Retinal pigment epithelial cell (primary cell): Measurements from ENCODE around the gene PTPRN2.
"Not testable (repeated sequence)": the region's sequence is repeated elsewhere in the genome, so short reads cannot be mapped to it uniquely, and the experiment has no call there.

Experiments
- DNase-seq: peaks from one replicate; pipeline ENCODE4 v3.0.0-alpha.2; 2010; ENCODE audit warnings: low read depth
- H3K4me3 ChIP-seq: 2 replicates; pipeline ENCODE4 v1.5.1; 2011; ENCODE audit warnings: mild to moderate bottlenecking, low read length, control low read depth, moderate library complexity
- CTCF ChIP-seq: conservative IDR thresholded peaks from 2 replicates; pipeline ENCODE4 v1.5.1; 2011; ENCODE audit warnings: low read depth, low read length, control low read depth, inconsistent platforms

The PTPRN2 gene

GRCh38 chr7:157903710-157904109, 683.9 kb downstream of the PTPRN2 start:
- no peak overlapping the region for H3K4me3 ChIP-seq
- no peak for TF ChIP-seq CTCF
- DNase-seq, result no peak

GRCh38 chr7:157903296-157903695, 684.3 kb downstream of the PTPRN2 start:
- H3K4me3 ChIP-seq, result no peak overlapping the region
- no peak for TF ChIP-seq CTCF
- DNase-seq, result no peak

GRCh38 chr7:157901816-157902610, 685.6 kb downstream of the PTPRN2 start:
- DNase-seq, H3K4me3 ChIP-seq: not testable (repeated sequence)

- no peak for TF ChIP-seq CTCF
- H3K4me3 ChIP-seq, result no peak overlapping the region
- no peak for DNase-seq
Observed at GRCh38 chr7:157901166-157901565, 686.5 kb downstream of the PTPRN2 start.

GRCh38 chr7:157900556-157900955, 687.1 kb downstream of the PTPRN2 start:
- H3K4me3 ChIP-seq, result no peak overlapping the region
- DNase-seq, result no peak
- no peak for TF ChIP-seq CTCF

GRCh38 chr7:157900011-157900410, 687.6 kb downstream of the PTPRN2 start:
- no peak for TF ChIP-seq CTCF
- no peak overlapping the region for H3K4me3 ChIP-seq
- DNase-seq, result no peak

GRCh38 chr7:157898802-157899505, 688.7 kb downstream of the PTPRN2 start:
- no peak for DNase-seq
- no peak for TF ChIP-seq CTCF

More at GRCh38 chr7:157898802-157899505, 688.7 kb downstream of the PTPRN2 start:
- no peak overlapping the region for H3K4me3 ChIP-seq
